A673 (cell line): ENCODE data around the gene SCRT2. TPM values are rescaled to one million over a fixed set of nuclear protein-coding genes. Genes with fewer than 3 reads are reported as not detected.

Experiments
- BruUV-seq: library from RNA; stranded (reverse); fragments of 400-500 nt; replicated peaks from 2 replicates; lab custom pipeline; 2021; lab: Mats Ljungman, UMichigan
- CTCF ChIA-PET: fragments of 300-600 bp; sonication (Branson Sonifier 250); formaldehyde crosslinking; loops from one replicate; lab custom pipeline; 2022; ENCODE audit warnings: antibody characterized with exemption; lab: Charles Lee
- POLR2A ChIA-PET: fragments of 300-600 bp; sonication (Branson Sonifier 250); formaldehyde crosslinking; loops from one replicate; lab custom pipeline; 2022; ENCODE audit warnings: antibody characterized with exemption; ENCODE audit not compliant: low non-redundant PET; lab: Charles Lee
- DNase-seq: peaks from one replicate; pipeline ENCODE4 v3.0.0-alpha.2; 2015; ENCODE audit warnings: low spot score
- H3K27ac ChIP-seq: fragments of 200-600 bp; sonication (generic); 2 replicates; pipeline ENCODE4 v1.5.1; 2016; ENCODE audit warnings: mixed run types, low read depth, mild to moderate bottlenecking, mixed read lengths, antibody characterized with exemption, low read length; ENCODE audit not compliant: poor library complexity, severe bottlenecking
- H3K27me3 ChIP-seq: fragments of 200-600 bp; sonication (generic); replicated peaks from 2 replicates; pipeline ENCODE4 v1.6.1; 2017; ENCODE audit warnings: mixed run types, low read depth, mild to moderate bottlenecking, mixed read lengths, antibody characterized with exemption, low read length; ENCODE audit not compliant: insufficient read depth, poor library complexity
- H3K36me3 ChIP-seq: fragments of 200-600 bp; sonication (generic); 2 replicates; pipeline ENCODE4 v1.6.1; 2016; ENCODE audit warnings: mixed run types, mild to moderate bottlenecking, mixed read lengths, antibody characterized with exemption, low read length; ENCODE audit not compliant: insufficient read depth, poor library complexity, severe bottlenecking
- H3K4me1 ChIP-seq: fragments of 200-600 bp; sonication (generic); 2 replicates; pipeline ENCODE4 v1.6.1; 2017; ENCODE audit warnings: mixed run types, mild to moderate bottlenecking, mixed read lengths, antibody characterized with exemption, low read length; ENCODE audit not compliant: insufficient read depth, poor library complexity, severe bottlenecking
- H3K4me3 ChIP-seq: fragments of 200-600 bp; sonication (generic); 2 replicates; pipeline ENCODE4 v1.5.1; 2016; ENCODE audit warnings: low read depth, mixed run types, mild to moderate bottlenecking, mixed read lengths, low read length; ENCODE audit not compliant: poor library complexity, severe bottlenecking
- H3K9me3 ChIP-seq: fragments of 200-600 bp; sonication (generic); 2 replicates; pipeline ENCODE4 v1.6.1; 2016; ENCODE audit warnings: mixed run types, low read depth, mild to moderate bottlenecking, mixed read lengths, antibody characterized with exemption, low read length; ENCODE audit not compliant: poor library complexity, severe bottlenecking
- EZH2 ChIP-seq: fragments of 200-600 bp; sonication (generic); IDR thresholded peaks from 2 replicates; pipeline ENCODE4 v1.6.1; 2017; ENCODE audit warnings: borderline replicate concordance, low read depth, mild to moderate bottlenecking, mixed read lengths, antibody characterized with exemption, low read length; ENCODE audit not compliant: poor library complexity, severe bottlenecking
- intact Hi-C: fragments of 100-400 bp; cut with micrococcal nuclease; formaldehyde crosslinking; loops from one replicate; pipeline ENCODE4 v1.10.0; 2022; ENCODE audit not compliant: unreplicated experiment
- total RNA-seq: library from RNA; stranded (reverse); gene quantifications from 2 replicates; pipeline ENCODE4 v1.2.3, GENCODE V29; 2021
- TF ChIP-seq, protein P1 (sequence below): fragments of 300-800, 200-600 bp; sonication (generic); conservative IDR thresholded peaks from 2 replicates; pipeline ENCODE4 v1.5.1; 2017; ENCODE audit warnings: low read depth, mild to moderate bottlenecking, antibody characterized with exemption, low read length, moderate library complexity, mixed read lengths

The SCRT2 gene
- total RNA-seq, 1 experiment from 2014 or later = 0.69 TPM

DNA sequence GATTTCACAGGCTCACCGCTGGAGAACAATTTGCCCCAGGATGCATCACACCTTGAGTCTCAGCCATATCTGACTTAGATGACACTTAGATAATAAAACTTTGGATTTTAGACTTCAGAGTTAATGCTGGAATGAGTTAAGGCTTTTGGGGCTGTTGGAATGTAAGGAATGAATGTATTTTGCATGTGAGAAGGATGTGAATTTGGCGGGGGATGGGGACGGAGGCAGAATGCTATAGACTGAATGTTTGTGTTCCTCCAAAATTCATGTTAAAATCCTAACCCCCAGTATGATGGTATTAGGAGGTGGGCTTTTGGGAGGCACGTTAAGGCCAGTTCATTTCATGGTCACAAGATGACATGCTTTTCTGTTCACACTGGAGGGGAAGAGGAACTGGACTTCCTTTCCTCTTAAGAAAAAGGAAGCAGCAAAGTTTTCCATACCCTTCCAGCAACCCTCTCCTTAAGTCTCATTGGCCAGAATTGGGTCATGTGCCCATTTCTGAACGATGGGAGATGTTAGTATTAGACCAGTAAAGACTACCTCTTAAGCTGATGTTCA, 16.8 kb downstream of the SCRT2 start:
- TF ChIP-seq, protein P1, sequence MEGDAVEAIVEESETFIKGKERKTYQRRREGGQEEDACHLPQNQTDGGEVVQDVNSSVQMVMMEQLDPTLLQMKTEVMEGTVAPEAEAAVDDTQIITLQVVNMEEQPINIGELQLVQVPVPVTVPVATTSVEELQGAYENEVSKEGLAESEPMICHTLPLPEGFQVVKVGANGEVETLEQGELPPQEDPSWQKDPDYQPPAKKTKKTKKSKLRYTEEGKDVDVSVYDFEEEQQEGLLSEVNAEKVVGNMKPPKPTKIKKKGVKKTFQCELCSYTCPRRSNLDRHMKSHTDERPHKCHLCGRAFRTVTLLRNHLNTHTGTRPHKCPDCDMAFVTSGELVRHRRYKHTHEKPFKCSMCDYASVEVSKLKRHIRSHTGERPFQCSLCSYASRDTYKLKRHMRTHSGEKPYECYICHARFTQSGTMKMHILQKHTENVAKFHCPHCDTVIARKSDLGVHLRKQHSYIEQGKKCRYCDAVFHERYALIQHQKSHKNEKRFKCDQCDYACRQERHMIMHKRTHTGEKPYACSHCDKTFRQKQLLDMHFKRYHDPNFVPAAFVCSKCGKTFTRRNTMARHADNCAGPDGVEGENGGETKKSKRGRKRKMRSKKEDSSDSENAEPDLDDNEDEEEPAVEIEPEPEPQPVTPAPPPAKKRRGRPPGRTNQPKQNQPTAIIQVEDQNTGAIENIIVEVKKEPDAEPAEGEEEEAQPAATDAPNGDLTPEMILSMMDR = no peak
- no peak for TF ChIP-seq EZH2
- ChIA-PET CTCF (no interaction called here), POLR2A (no interaction called here)
- no peak for DNase-seq
- no TSS peak for BruUV-seq
- no peaks in the 10 kb centered on the region for H3K9me3 ChIP-seq
- no peak overlapping the region for H3K4me3 ChIP-seq
- H3K4me1 ChIP-seq = no peaks in the 10 kb centered on the region
- H3K27me3 ChIP-seq = peaks cover 50% of the 10 kb centered on the region
- H3K36me3 ChIP-seq = no peaks in the 10 kb centered on the region
- no peak overlapping the region for H3K27ac ChIP-seq
- intact Hi-C loops = no loop called here

DNA sequence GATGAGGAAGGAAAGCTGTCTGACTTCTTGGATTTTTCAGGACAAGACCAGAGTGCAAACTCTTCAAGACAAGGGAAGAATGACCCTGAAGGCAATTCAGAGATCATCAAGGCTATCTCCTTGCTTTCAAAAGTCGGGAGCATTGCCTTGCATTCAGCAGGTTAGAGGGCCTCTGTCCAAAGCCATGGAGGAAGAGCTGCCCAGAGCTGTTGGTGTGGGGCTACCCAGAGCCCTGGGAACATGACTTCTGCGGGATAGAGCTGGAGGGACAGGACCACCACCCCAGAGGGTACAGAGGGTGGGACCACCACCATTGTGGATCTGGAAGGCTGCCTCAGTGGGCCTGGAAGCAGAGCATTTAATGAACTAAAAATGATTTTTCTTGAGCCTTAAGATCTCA, 17.4 kb downstream of the SCRT2 start:
- H3K4me1 ChIP-seq = no peaks in the 10 kb centered on the region
- no peak for DNase-seq
- no TSS peak for BruUV-seq
- no peak for TF ChIP-seq EZH2
- TF ChIP-seq, protein P1 = no peak
- peaks cover 44% of the 10 kb centered on the region for H3K27me3 ChIP-seq
- H3K36me3 ChIP-seq = no peaks in the 10 kb centered on the region
- H3K4me3 ChIP-seq = no peak overlapping the region
- intact Hi-C loops = no loop called here
- no peaks in the 10 kb centered on the region for H3K9me3 ChIP-seq
- H3K27ac ChIP-seq = no peak overlapping the region
- POLR2A ChIA-PET = no interaction called here
- CTCF ChIA-PET = interaction anchor here (0.5 kb wide), 1 partner anchor 8 kb away, joined by 3 read pairs; no protein-coding TSS in a partner anchor

DNA sequence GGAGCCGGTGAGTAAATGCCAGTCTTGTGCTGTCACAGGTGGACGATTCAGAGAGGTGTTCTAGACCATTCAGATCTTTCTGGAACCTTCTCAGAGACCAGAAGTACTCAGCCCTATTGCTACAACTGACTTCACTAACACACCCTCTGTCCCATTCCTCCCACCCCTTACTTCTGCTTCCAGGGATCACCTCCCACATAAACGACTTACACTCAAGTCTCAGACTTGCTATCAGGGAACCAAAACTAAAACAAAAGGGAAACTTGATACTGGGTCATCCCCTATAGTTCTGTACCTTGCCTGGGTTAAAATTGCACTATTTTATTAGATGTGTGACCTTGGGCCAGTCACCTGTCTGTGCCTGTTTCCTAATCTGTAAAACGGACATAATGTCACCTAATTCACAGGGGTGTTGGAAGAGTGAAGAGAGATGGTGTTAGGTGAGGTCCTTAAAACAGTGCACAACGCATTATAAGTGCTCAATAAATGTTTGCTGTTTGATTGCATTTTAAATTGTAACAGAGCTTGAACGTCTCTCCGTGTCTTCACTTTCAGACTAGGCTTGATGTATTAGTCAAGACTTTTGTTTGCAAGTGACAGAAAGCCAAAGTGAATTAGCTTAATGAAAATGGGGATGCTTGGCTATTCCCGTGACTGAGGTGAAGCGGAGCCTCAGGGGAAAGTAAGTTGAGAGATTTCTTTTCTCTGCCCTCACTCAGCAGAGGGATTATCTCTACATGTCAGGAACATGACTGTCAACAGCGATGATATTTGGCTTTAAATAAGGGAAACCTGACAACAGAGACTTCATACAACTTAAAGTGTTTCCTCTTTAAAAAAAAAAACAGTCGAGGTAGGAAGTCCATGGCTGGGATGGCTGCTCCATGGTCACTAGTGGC, 19.6 kb downstream of the SCRT2 start:
- H3K4me3 ChIP-seq = no peak overlapping the region
- no peak overlapping the region for H3K27ac ChIP-seq
- no TSS peak for BruUV-seq
- intact Hi-C loops = no loop called here
- H3K36me3 ChIP-seq = no peaks in the 10 kb centered on the region
- no peaks in the 10 kb centered on the region for H3K9me3 ChIP-seq
- ChIA-PET CTCF (no interaction called here), POLR2A (no interaction called here)
- peaks cover 6% of the 10 kb centered on the region for H3K4me1 ChIP-seq
- peaks cover 22% of the 10 kb centered on the region for H3K27me3 ChIP-seq
- no peak for DNase-seq
- TF ChIP-seq, protein P1 = no peak
- TF ChIP-seq EZH2 = no peak
